ENCODE measurements around the gene GBX1.

The GBX1 gene

DNA sequence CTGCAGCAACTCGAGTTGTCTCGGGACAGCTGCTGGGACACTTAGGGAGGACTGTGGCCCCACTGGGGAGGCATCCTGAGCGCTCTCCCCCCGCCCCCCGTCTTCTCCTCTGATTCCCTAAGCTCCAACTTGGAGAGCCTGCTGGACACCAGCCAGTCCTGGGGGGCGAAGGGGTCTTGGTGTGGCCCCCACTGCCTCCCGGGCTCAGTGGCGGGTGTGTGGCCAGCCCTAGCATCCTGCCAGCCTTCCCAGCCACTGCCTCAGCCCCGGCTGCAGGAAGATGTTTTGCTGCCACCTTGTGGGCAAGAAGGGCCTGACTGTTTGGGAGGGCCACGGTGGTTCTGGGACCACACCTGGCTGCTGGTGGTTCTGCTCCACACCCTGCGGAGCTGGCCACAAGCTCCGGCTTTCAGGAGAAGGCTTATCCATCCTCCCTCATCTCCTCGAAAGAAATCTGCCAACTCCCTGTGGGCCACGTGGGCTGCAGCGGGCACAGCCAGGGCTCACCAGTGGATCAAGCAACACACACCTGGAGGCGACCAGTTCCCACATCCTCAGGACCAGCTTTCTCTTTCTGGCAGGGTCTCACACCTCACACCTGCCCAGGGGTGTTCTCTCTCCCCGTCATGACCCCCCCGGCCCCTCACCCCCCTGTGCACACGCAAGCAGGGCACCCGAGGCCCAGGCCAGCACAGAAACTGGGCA is 56.4 kb downstream of the GBX1 start:
- peak; percentile 62 for DNase-seq

DNA sequence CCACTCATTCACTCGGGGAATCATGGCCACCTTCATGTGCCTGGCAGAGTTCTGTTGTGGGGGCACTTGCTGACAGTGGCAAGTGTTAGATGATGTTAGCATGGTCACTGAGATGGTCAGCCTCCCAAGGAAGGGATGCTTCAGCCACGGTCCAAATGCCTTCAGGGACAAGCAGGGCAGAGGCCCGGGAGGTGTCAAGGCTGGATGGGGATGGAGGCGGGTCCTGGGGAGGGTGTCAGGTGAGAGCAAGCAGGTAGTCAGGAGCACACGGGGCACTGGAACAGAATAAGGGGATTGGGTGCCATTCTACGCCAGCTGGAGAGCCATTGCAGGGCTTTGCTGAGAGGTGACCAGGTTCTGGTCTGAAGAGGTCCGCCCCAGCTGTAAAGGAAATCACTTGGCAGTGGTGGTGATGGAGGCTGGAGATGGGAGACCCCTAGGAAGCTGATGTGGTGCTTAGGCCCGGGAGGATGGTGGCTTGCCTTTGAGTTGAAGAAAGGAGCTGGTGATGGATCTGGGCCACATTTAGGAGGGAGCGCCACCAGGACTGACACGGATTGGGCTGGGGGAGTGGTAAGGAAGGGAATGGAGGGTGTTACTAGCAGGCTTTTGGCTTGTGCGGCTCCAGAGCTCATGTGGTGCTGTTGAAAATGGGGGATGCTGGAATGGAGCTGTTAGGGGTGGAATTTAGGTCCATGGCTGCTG is 57.1 kb downstream of the GBX1 start:
- no peak for DNase-seq

DNA sequence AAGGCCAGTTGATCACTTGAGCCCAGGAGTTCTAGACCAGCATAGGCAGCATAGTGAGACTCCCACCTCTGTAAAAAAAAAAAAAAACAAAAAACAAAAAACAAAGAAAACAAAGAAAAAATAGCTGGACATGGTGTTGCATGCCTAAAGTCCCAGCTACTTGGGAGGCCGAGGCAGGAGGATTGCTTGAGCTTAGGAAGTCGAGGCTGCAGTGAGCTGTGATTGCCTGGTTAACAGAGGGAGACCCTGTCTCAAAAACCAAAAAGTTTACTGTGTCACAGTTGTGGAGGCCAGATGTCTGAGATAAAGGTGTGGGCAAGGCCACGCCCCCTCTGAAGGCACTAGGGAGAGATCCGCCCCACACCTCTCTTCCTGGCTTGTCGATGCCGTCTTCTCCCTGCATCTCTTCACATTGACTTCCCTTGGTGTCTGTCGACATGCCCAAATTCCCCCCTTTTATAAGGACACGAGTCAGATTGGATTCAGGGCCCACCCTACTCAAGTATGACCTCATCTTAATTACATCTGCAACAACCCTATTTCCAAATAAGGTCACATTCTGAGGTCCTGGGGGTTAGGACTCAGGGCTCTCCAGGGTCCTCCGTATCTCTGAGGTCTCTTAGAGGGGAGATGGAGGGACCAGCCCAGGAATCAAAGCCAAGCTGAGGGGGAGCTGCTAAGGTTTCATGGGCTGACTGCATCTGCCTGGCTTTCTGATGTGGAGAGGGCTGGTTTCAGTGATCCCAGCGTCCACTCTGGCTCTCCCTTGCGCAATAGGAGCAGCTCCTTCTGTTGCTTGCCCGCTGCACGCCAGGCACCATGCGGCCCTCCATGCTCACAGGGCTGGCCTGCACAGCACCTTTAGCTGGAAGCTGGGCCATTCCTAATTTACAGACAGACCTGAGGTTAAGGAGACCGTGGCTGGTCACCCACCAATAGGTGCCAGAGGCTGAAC is 58.1 kb downstream of the GBX1 start:
- no peak for DNase-seq

DNA sequence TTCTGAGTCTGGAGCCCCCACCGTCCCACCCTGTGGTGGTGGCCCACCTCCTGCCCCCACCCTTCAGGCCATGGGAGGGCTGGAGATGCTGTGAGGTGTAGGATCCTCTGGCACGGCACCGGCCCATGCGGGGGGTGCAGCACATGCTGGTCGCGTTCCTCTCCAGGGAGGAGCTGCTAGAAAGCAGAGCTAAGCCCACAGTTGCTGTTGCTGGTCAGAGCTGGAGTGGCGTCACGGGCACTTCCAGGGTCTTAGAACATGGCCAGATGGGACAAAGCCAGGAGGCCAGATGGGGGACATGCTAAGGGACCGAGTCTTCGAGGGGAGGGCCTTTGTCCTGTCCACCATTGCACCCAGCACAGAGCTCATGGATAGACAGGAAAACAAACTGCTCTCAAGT is 59.6 kb downstream of the GBX1 start:
- DNase-seq = no peak

DNA sequence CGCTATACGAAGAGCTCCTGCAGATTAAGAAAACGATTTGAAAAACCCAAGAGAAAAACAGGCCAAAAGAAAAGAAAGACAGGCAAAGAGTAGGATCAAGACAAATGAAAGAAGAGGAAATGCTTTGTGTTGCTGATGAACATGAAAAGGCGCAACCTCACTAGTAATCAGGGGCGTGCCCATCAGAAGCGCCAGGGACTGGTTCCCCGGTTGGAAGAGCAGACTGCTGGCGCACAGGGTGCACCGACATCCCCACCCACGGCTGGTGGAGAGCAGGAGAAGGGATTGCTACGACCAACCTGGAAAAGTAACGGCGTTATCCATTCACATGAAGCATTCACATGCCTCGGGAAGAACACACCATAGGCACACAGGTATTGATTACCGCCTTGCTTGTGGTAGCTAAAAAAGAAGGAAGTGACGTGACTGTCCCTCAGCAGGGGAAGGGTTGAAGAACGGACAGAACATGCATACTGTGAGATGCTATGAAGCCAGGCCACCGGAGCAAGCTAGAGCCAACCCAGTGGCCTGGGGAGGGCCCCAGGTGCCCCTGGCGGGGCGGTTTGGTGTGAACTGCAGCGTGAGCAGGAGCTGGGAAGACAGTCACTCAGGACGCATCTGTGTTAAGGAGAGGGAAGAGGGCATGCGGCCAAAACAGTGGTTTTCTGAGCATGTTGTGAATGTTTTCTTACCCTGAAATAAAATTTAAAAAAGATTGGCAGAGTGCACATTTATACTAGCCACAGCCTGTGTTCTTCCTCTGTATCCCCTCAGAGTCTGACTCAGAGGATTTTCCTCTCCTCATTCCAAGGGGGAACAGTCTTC is 62.9 kb downstream of the GBX1 start:
- no peak for DNase-seq

DNA sequence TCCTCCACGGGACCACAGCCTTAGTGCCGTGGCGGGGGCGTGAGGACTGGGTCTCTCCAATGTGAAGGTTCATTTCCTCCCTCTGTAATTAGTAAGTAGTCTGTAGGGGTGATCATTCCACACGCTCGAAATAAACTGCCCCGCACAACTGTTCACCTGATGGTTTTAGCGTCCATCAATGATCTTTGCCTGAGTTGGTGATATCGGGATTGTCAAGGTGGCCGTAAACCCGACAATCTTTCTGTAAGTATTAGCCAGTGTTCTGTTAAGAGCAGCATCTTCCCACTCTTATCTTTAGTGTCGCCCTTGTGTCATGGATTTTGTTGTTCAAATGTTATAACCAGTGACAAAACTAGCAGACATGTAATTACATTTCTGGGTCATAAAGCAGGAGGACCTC is 63.5 kb downstream of the GBX1 start:
- no peak for DNase-seq

DNA sequence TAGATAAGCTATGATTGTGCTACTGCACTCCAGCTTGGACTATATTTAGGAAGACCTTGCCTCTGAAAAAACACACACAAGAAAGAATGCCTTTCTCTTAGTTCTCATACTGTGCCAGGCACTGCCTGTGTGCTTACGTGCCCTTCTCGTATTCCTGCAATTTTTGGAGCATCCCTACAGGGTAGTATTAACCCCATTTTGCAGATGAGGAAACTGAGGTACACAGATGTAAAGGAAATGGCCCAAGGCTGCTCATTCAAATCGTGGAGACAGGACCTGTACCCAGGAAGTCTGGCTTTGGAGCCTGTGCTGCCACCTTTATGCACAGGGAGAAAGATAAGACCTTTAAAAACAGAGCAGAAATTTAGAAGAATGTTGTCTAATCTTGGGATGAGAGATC is 64.5 kb downstream of the GBX1 start:
- DNase-seq = no peak

DNA sequence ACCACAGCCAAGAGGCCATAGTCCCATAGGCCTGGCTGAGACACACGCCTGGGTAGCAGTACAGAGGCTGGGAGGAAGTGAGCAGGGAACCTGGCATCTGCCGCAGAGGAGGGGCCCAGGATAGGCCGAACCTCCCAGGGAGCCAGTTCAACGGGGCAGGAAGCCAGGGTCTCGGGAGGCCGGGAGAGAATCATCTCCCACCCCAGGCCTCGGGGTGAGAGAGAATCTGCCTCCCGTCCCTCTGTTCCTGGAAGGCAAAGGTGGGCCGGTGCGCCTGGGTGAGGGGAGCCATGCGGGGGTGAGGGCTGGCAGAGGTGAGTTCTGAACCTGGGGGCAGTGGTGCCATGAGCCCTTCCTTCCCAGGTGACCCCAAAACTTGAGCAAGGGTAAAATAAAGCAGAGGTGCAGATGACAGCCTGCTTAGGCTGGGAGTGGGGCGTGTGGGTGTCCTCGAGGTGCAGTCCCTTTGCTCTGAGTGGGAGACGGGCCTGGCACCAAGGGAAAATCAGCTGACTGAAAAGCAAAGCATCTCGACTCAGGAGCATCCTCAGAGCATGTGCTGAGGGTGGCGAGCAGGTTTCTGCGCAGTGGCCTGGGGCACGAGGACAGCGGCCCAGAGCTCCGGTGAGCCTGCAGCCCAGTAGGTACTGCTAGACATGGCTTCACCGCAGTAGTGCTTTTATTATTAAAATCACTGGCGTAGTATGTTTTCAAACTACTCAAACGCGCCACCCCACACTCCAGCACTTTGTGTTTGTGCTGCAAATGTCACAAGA is 65.7 kb downstream of the GBX1 start:
- no peak for DNase-seq

DNA sequence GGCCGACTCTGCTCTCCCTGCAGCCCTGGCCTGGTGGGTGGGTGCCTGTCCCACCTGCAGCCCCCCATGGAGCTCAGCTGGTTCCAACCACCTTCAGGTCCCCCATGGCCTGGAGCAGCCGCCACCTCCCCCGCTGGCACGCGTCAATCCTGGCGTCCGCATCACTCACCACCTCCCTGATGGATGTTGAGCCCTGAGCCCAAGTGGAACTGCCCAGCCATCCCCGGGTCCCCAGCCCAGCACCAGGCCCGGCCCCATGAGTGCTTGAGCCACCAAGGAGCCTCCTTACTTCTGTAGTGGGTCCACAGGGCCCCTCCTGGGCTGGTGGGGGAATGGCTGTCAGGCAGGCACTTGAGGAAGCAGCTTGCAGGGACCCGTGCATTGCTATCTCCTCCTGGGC is 66.6 kb downstream of the GBX1 start:
- DNase-seq = no peak

DNA sequence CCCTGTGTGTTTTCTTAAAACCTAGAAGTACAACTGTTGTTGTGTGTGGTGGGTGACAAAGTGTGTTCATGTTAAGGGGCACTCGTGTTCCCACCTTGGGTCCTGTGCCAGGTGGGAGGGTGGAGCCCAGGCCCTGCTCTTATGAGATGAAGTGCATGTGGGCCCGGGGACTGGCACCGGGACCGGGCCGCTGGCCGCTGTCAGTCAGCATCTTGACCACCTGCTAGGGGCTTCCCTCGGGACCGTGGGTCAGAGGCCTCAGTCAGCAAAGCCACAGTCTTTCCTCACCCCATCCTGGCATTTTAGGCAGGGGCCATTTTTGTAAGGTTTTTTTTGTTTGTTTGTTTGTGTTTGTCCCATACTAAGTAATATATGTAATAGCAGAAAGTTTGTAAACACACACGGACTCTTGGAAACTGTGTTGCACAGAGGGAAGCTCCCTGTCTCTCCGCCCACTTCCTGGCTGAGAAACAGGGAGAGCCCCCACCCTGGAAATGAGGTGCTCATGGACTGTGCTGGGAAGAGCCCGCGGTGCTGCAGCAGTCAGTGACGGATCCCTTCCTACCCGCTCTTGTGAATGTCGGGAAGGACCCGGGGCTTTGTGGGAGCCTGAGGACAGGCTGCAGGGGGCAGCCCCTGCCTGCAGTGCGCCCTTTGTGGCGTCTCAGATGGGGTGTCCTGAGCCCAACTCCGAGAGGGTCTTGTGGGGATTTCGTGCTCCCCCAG is 67.8 kb downstream of the GBX1 start:
- DNase-seq = no peak
